ENCODE measurements around the gene KICS2. TPM values are rescaled to one million over a fixed set of nuclear protein-coding genes. Genes with fewer than 3 reads are reported as not detected.
"Not testable (repeated sequence)": the region's sequence is repeated elsewhere in the genome, so short reads cannot be mapped to it uniquely, and the experiment has no call there.

KICS2 gene
- polyA plus RNA-seq, 5 donors: 3.4 to 5.2 (median 4.0) TPM

DNA sequence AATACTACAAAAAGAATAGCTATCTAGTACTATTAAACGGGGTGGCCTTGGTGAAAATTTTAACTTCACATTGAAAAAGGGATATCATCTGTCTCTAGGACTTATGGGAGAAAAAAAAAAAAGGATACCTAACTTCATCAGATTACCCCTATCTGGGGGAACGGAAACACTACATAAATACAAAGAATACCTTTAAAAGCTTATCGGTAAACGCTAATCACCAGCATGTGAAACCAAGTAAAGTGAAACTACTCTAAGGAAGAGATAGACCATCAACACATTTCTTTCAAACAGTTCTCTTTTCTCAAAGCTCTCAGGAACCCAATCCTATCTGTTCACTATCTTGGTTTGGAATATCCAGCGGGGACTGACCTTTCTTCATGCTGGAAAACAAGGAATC lies 3.5 kb downstream of the KICS2 start:
- DNase-seq: no peak

DNA sequence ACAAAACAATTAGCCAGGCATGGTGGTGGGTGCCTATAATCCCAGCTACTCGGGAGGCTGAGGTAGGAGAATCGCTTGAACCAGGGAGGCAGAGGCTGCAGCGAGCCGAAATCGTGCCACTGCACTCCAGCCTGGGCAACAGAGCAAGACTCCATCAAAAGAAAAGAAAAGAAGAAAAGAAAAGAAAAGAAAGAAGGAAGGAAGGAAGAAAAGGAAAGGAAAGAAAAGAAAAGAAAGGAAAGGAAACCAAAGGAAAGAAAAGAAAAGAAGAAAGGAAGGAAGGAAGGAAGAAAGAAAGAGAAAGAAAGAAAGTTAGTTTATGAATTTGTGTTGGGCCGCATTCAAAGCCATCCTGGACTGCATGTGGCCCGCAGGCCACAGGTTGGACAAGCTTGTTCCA lies 4.5 kb downstream of the KICS2 start:
- DNase-seq: not testable (repeated sequence)

DNA sequence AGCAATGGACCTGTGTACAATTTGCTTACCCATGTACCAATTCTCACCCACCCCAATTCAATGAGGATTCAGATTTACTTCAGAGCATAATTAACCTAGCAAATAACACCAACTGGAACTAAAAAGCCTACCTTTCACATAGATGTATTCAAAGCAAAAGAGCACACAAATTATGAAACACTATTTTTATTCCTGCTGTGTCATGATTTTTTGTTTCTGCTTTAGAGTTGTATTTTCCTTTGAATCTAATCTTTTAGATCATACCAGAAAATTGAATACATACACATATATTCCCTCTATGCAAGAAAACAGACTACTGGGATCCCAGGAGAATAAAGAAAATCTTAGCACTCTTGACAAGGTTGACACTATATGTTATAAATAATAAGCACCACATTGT lies 5.9 kb downstream of the KICS2 start:
- no peak for DNase-seq

DNA sequence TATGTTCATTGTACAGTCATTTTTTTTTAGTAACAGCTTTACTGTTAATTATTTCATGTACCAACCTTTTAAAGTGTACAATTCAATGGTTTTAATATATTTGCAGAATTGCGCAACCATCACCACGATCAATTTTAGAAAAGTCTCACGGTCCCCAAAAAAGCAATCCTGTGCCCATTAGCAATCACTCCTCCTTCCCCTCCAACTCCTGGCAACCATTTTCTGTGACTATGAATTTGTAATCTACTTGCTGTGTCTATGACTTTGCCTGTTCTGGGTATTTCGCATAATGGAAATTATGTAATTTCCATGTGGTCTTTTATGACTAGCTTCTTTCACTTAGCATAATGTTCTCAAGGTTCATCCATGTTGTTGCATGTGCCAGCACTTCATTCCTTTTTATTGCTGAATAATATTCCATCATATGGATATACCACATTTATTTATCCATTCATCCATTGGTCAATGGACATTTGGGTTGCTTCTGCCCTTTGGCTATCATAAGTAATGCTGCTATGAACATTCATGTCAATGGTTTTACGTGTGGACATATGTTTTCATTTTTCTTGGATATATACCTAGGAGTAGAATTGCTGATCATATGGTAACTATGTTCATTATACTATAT lies 9.9 kb downstream of the KICS2 start:
- no peak for DNase-seq

DNA sequence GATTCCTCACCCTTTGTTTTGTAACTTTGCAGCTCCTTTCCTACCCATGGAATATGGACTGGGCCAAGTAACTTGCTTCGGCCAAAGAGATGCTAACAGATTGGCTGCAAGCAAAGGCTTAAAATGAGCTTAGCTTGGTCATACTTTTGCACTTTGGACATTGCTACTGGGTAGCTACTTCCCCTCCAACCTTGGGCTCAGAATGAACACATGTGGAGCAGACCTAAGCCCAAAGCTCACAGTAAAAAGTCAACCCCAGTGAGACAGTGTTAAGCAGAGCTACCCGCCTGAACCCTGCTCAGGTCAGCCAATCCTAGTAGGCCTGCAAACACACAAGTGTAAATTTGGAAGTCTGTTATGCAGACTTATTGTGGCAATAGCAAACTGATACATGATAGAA lies 14.6 kb downstream of the KICS2 start:
- DNase-seq: no peak

DNA sequence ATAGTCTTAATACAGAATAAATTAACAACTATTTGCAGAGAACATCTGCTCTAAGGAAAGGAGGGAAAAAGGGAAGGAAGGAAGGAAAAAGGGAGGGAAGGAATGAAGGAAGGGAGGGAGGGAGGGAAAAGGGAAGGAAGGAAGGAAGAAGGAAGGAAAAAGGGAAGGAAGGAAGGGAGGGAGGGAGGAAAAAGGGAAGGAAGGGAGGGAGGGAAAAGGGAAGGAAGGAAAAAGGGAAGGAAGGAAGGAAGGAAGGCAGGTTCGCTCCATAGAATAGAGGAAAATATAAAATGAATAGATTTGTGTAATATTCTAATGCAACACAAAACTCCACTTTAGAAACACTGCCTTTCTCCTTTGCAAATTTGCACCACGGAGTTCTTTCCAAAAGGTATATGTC lies 16.6 kb downstream of the KICS2 start:
- DNase-seq: no peak

DNA sequence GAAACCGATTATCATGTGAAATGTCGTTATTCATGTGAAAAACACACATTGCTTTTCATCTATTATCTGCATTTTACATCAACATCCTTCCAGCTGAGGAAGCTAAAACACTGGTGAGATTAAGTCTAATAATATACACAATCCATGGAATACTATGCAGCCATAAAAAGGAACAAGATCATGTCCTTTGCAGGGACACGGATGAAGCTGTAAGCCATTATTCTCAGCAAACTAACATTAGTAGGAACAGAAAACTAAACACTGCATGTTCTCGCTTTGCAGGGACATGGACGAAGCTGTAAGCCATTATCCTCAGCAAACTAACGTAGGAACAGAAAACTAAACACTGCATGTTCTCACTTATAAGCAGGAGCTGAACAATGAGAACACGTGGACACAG lies 18.3 kb downstream of the KICS2 start:
- no peak for DNase-seq

DNA sequence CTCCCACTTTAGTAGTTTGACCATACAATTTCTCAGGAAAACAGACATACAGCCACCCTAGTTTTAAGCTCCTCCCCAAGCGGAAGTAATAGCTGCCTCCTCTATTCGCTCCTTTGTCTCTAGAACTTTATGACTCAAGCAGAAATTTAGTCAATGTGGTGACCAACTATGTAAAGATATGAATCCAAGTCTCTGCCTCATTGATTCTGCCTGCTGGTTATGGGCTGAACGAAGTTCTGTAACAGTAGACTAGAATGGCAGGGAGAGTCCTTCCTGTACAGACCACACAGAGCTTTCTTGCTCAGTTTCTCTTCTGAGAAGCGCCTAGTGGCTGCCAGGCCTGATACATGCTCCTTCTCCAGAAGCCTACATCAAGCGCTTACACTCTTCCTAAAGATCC lies 19.1 kb downstream of the KICS2 start:
- DNase-seq: no peak

DNA sequence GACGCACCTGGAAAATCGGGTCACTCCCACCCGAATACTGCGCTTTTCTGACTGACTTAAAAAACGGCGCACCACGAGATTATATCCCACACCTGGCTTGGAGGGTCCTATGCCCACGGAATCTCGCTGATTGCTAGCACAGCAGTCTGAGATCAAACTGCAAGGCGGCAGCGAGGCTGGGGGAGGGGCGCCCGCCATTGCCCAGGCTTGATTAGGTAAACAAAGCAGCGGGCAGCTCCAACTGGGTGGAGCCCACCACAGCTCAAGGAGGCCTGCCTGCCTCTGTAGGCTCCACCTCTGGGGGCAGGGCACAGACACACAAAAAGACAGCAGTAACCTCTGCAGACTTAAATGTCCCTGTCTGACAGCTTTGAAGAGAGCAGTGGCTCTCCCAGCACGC lies 26.3 kb downstream of the KICS2 start:
- DNase-seq: not testable (repeated sequence)

DNA sequence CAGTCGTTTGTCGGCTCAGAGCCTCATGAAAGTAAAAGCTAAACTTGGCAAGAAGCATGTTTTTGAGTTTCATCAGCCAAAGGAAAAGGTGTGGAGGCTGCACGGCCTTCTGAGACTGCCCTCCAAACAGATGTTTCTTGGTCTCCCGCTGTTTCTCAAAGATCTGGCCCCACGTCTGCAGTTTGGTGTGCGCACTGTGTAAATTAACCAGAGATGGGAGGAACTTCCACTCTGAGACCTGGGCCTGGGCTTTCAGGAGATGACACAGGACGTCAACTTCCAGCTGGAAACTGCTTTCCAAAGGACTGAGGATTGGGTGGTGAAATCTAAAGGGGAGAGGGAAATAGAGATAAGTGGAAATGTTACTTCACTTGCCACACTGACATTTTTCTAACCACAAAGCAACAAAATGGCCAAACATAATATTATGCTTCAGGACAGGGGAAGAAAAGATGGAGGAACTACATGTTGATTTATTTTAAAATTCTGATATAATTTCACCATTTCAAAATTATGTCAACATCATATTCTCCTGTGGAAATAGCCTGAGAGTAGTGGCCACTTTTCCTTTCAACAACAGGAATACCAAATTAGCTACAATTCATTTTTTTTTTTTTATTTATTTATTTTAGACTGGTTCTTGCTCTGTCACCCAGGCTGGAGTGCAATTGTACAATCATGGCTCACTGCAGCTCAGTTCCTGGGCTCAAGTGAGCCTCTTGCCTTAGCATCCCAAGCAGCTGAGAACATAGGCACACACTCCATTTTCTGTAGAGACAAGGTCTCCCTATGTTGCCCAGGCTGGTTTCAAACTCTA lies 27.6 kb downstream of the KICS2 start:
- DNase-seq: no peak

DNA sequence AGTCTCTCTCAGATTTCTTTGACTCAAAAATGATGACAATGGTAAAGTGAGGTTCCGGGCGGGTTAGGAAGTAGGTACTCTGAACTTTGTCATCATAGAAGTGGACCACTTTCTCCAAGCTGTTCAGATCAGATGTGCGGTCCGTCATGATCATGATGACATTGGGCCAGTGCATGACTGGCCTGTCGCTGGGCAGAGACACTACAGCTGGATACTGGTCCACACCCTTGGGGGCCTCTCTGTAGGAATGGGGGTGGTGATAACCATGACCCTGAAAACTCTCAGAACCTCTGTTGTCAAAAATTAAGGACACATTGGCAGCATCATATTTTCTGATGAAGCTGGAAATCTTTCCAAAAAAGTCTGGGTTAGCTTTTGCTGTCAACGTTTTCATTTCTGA lies 28.2 kb downstream of the KICS2 start:
- no peak for DNase-seq

DNA sequence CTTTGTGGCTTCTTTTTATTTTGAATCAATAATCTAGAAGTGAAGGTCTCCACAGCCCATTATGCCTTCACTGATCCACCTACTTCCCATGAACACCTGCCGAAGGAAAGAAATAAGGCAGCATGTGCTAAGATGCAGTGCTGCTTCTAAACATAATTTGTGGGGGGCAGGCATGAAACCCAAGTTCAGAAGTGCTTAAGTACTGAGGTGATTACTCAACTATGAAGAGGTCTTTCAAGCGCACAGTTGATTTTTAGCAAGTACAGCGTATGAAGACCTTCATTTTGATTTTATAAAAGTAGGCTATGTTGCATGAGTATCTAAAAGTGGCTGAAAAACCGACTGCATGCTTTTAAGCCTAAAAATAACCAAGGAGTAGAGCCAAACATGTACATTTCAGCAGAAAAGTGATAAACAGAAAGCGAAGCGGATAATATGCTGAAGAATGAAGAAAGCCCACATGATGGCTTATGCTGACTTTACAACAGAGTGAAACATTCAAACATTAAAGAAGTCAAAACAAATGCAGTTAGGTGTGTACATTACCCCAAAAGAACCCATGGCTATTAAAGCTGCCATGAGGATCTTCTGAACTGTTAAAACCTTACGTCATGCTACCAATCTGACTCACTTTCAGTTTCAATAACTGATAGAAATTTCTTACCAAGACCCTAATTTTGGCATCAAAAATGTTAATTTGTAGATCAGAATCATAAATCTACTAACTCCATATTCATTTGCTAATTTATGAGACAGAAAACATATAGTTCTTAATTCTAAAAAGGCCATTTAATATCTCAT lies 29.3 kb downstream of the KICS2 start:
- DNase-seq: no peak

DNA sequence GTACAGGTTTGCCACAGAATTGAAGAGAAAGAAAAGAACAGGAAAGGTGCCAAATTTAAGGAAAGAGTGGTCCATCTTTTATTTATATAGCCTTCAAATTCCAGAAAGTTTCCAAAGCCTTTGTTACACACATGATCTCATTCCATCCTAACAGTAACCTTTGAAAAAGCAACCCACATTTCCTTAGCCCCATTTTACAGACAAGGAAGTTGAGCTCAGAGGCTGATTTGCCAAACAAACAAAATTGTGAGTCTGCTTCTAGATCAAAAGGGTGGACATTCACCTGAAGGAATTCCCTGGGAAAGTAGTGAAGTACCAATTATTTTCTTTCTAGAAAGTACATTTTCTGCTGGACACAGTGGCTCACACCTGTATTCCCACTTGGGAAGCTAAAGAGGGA lies 32.0 kb downstream of the KICS2 start:
- DNase-seq: no peak

DNA sequence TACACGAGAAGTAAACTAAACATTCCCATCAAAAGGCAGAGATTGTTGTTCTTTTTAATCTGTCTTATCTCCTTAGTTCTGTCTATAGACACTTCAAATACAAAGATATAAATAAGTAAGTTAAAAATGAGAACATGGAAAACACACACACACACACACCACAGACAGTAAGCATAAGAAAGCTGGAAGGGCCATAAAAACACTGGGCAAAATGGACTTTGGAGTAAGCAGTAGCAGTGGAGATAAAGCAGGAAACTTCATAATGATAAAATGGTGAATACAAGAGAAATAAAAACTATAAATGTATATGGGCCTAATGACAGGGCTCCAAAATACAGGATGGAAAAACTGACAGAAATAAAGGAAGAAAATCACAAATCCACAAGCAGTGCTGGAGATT lies 32.6 kb downstream of the KICS2 start:
- DNase-seq: no peak

DNA sequence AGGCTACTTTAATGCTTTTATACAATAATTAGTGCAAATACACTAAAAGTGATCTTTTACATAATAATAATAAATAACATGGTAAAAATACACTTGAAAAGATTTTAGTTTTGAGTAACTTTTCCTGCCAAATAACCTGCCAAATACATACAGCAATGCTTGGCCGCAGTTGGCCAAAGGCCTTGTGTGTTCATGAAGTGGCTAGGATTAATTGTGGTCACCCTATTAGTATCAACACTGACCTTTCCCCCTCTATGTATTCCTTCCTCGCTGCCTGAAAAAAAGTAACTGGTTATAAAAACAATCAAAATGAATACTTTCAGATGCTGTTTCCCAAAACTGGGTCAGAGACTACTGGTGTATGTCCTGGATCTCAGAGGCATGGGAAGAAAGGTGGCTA lies 34.3 kb downstream of the KICS2 start:
- DNase-seq: no peak

DNA sequence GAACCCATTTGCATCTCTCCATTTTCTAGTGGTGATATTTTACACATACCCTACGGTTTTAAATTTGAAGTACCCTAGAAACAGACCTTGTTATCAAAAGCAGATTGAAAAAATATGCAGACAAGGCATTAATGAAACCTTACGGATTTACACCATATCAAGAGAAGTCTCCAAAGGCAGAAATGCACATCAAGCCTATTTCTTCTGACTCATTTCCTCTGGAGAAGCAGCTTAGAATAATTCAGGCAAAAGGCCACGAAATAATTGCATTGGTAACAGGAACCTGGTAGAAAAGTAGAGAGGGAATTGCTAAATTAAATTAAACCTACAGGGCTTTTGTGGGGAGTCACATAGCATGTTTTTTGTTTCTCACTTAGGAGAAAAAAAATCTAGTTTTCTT lies 34.7 kb downstream of the KICS2 start:
- no peak for DNase-seq

DNA sequence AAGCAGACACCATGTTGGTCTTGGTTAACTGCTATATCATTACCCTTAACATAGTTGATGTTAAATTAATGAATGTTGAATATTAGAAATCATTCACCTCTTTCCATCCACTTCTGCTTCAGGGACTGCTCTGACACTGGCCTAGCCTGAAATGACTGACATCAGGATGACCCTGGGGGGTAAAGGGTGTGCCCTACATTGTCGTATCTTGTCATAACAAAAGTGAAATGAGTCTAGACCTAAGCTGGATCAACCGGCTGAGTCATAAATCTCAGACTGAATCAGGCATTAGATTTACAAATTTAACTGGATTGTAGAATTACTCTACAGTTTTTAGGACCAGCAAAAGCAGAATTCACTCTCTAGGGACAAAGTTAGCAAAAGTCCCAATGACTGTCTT lies 35.3 kb downstream of the KICS2 start:
- DNase-seq: no peak

DNA sequence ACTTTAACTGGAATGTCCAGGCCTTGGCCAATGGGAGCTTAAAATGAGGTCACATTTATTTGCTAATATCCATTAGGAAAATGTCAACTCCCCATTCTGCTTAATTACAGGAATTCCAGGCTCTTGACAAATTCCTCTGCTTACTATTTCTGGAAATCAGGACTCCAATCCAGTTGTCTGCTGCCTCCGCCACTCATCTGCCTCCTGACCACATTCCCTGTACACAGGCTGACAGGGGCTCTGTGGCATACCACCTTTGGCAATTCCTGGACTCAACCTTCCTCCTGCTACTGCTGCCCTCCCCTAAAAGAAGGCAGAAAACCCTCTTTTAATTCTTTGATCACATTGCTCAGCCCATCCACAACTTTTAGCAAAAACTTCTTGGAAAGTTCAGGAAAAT lies 37.9 kb downstream of the KICS2 start:
- no peak for DNase-seq

DNA sequence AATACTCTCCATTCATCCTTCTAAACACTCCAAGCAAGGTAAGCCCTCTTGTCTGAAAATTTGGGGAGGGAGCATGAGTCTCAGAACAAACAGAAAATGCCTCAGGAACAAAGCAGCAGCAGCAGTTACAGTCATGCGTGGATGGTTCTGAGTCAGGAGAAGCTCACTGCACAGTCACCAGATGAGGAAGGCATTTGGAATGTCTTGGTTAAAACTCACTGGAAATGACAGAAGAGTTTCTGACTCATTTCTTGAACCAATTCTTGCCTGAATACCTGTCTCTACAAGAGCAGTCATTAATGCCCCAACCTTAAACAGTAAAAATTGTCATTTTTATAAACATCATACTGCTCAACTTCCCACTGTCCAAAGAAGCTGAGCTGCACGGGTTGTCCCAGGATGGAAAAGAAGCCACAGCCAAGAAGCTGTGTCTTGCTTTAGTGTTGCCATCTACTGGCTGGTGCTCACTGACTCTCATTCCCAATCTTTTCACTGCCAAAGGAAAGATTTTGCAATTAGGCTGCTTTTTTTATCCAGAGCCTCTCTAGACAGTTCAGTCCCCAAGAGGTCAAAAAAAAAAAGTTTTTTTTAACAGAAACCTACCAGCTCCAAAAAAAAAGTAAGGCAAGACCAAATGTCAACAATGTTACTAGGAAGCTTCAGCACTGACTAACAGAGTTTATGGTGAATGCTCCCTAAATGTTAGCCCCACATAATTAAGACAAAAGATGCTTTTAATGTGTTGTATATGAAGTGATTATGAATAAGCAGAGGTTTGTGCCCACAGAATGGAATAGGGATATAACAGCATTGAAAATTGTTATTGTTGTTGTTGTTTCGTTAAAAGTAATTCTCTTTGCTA lies 40.4 kb downstream of the KICS2 start:
- DNase-seq: peak; percentile 62 to 74

DNA sequence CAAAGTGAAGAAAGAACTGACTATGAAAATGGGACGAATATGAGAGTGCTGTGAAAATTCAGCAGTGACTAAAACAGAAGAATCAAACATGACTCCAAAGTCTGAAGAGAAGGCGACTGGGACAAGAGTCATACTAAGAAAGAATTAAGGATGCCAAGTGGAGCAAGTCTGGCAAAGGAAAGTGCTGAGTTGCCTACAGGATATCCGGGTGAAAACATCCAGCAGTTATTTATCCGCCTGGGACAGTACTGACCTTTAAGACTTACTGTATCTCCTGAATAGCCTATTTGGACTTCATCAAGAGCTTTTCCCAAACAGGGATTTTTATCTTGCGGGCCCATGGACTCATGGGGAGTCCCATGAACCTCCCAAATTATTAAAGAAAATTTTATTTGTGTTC lies 41.1 kb downstream of the KICS2 start:
- peak; percentile 41 to 43 for DNase-seq

DNA sequence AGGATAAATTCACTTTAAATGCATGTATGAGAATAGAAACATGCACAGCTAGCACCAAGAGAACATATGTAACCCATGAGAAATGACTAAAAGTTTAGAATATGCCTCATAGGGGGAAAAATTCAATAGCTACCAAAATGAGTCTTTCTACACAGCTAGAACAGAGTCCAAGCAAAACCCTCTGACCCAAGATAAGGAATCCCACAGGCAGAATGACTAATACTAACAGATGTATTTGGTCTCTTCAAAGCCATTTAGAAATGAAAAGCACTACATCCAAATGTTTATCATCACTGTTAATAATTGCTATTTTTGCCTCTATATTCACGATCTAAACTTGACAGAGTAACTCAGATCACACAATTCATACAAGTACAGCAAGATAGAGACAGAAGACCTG lies 44.0 kb downstream of the KICS2 start:
- DNase-seq: no peak

DNA sequence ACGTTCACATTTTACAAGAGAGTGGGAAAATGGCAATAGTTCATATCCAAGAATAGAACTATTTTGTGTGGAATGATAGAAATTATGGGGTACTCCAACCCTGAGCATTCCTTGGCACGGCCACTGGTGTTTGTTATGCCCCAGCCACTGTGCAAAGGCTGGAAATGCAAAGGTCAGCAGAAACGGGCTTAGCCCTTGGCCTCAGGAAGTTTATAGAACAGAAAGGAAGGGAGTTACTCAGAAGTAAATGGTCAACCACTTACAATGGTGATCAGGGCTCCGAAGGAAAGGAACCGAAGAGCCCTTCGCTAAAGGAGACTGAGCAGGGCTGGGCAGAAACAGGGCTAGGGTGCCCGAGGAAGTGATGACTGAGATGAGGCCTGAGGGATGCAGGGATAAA lies 45.1 kb downstream of the KICS2 start:
- DNase-seq: no peak

Measured in right lung (tissue), 5 donors.